Hippocampal formation (tissue), 2 donors: ENCODE results near the gene RPRD2.

ENCODE experiments used
- DNase-seq, 2 donors: peaks; one replicate each; lab custom pipeline; 2025; lab: John Stamatoyannopoulos, UW

The RPRD2 gene

GRCh38 chr1:150472601-150473200 lies 108.8 kb downstream of the RPRD2 start:
- DNase-seq: no peak

- peak in 1 of 2 donors; percentile 16 for DNase-seq
These were observed 109.7 kb downstream of the RPRD2 start for GRCh38 chr1:150473659-150474058.

- no peak for DNase-seq
These were observed 110.9 kb downstream of the RPRD2 start for GRCh38 chr1:150474869-150475268.

GRCh38 chr1:150476754-150477153 lies 112.8 kb downstream of the RPRD2 start:
- no peak for DNase-seq

- no peak for DNase-seq
These were observed 113.4 kb downstream of the RPRD2 start for GRCh38 chr1:150477320-150477719.

GRCh38 chr1:150477733-150478132 lies 113.8 kb downstream of the RPRD2 start:
- no peak for DNase-seq

GRCh38 chr1:150479370-150479769 lies 115.4 kb downstream of the RPRD2 start:
- no peak for DNase-seq

GRCh38 chr1:150479927-150480352 lies 116.0 kb downstream of the RPRD2 start:
- no peak for DNase-seq

- no peak for DNase-seq
These were observed 120.5 kb downstream of the RPRD2 start for GRCh38 chr1:150484431-150484830.

- no peak for DNase-seq
These were observed 120.9 kb downstream of the RPRD2 start for GRCh38 chr1:150484861-150485260.

GRCh38 chr1:150486966-150487762 lies 123.2 kb downstream of the RPRD2 start, which contains the start of gene TARS2:
Gene TARS2 (plus strand): TSS chr1:150487419. CDS start chr1:150487451, 32 bp downstream.
- DNase-seq: peak; percentile 94 to 95

GRCh38 chr1:150487763-150488115 lies 123.8 kb downstream of the RPRD2 start:
- no peak for DNase-seq

- no peak for DNase-seq
These were observed 129.2 kb downstream of the RPRD2 start for GRCh38 chr1:150493175-150493574.

- no peak for DNase-seq
These were observed 134.4 kb downstream of the RPRD2 start for GRCh38 chr1:150498342-150498741.

- no peak for DNase-seq
These were observed 141.5 kb downstream of the RPRD2 start for GRCh38 chr1:150505431-150505830.

GRCh38 chr1:150507912-150508864 lies 144.2 kb downstream of the RPRD2 start, which contains the start of gene ECM1:
Gene ECM1 (plus strand): TSS chr1:150508109. CDS start chr1:150508210, 101 bp downstream.
- DNase-seq: no peak

- DNase-seq: no peak
These were observed 145.0 kb downstream of the RPRD2 start for GRCh38 chr1:150508982-150509381.

GRCh38 chr1:150511551-150511950 lies 147.6 kb downstream of the RPRD2 start:
- no peak for DNase-seq

GRCh38 chr1:150511985-150512660 lies 148.2 kb downstream of the RPRD2 start:
- no peak for DNase-seq

GRCh38 chr1:150512846-150513245 lies 148.9 kb downstream of the RPRD2 start:
- no peak for DNase-seq

- DNase-seq: no peak
These were observed 149.4 kb downstream of the RPRD2 start for GRCh38 chr1:150513351-150513791.
